ENCODE results near the gene TRMT10B.
"Not testable (repeated sequence)": the region's sequence is repeated elsewhere in the genome, so short reads cannot be mapped to it uniquely, and the experiment has no call there.

TRMT10B gene

GRCh38 chr9:37825174-37825573, 71.6 kb downstream of the TRMT10B start:
- CTCF ChIA-PET; H3K9me3 ChIP-seq (ENCODE audit: control insufficient read depth, insufficient read depth, low read depth, low read length); H3K27ac ChIP-seq (ENCODE audit: extremely low read depth, low read depth, low read length); H3K4me3 ChIP-seq (ENCODE audit: low read depth, low read length); POLR2A ChIA-PET; H3K4me1 ChIP-seq (ENCODE audit: control insufficient read depth, insufficient read depth, low read length): not testable (repeated sequence)
- peaks cover 19 to 51% of the 10 kb centered on the region in 2 experiments for H3K36me3 ChIP-seq (ENCODE audit: control insufficient read depth in 2 of 2, insufficient read depth in 1 of 2, low read length in 2 of 2)
- peak; percentile 73 for TF ChIP-seq ZNF146 (tag by site-specific recombination; IDR thresholded peaks at IDR 0.05)

GRCh38 chr9:37827483-37828165, 74.0 kb downstream of the TRMT10B start:
- ChIA-PET CTCF (no interaction called here), POLR2A (no interaction called here)
- H3K4me1 ChIP-seq (ENCODE audit: control insufficient read depth, insufficient read depth, low read length) = no peaks in the 10 kb centered on the region
- H3K4me3 ChIP-seq (ENCODE audit: low read depth, low read length) = no peak overlapping the region
- H3K36me3 ChIP-seq (ENCODE audit: control insufficient read depth in 2 of 2, insufficient read depth in 1 of 2, low read length in 2 of 2) = peaks cover 14 to 43% of the 10 kb centered on the region in 2 experiments
- H3K9me3 ChIP-seq (ENCODE audit: control insufficient read depth, insufficient read depth, low read depth, low read length) = no peaks in the 10 kb centered on the region
- TF ChIP-seq WT1 (tag by site-specific recombination; IDR thresholded peaks at IDR 0.05) = no peak
- TF ChIP-seq ZNF23 (tag by site-specific recombination; IDR thresholded peaks at IDR 0.05; ENCODE audit: borderline replicate concordance) = no peak
- no peak for TF ChIP-seq ZNF561 (tag by site-specific recombination; IDR thresholded peaks at IDR 0.05; ENCODE audit: borderline replicate concordance)
- no peak for TF ChIP-seq HIC1 (tag by site-specific recombination; IDR thresholded peaks at IDR 0.05)
- TF ChIP-seq ZFP3 (tag by site-specific recombination; IDR thresholded peaks at IDR 0.05; ENCODE audit: low read depth) = no peak
- TF ChIP-seq ZNF433 (tag by site-specific recombination; IDR thresholded peaks at IDR 0.05; ENCODE audit: low read depth) = no peak
- no peak for TF ChIP-seq ZNF621 (tag by site-specific recombination; IDR thresholded peaks at IDR 0.05)
- no peak for TF ChIP-seq PRDM6 (tag by site-specific recombination; IDR thresholded peaks at IDR 0.05)
- no peak for TF ChIP-seq ZSCAN30 (tag by site-specific recombination; IDR thresholded peaks at IDR 0.05)
- no peak for TF ChIP-seq ZBTB20 (tag by site-specific recombination; IDR thresholded peaks at IDR 0.05)
- no peak for TF ChIP-seq SP2 (tag by site-specific recombination; IDR thresholded peaks at IDR 0.05)
- TF ChIP-seq, protein P1, sequence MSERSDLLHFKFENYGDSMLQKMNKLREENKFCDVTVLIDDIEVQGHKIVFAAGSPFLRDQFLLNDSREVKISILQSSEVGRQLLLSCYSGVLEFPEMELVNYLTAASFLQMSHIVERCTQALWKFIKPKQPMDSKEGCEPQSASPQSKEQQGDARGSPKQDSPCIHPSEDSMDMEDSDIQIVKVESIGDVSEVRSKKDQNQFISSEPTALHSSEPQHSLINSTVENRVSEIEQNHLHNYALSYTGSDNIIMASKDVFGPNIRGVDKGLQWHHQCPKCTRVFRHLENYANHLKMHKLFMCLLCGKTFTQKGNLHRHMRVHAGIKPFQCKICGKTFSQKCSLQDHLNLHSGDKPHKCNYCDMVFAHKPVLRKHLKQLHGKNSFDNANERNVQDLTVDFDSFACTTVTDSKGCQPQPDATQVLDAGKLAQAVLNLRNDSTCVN (tag by site-specific recombination; optimal IDR thresholded peaks at IDR 0.05) = no peak
- TF ChIP-seq MEIS1 (CRISPR knock-in tag; IDR thresholded peaks at IDR 0.05; ENCODE audit: borderline replicate concordance) = no peak
- no peak for TF ChIP-seq ZFP37 (tag by site-specific recombination; IDR thresholded peaks at IDR 0.05)
- no peak for TF ChIP-seq GLI2 (tag by site-specific recombination; IDR thresholded peaks at IDR 0.05; ENCODE audit: borderline replicate concordance, low read depth)
- no peak for TF ChIP-seq ZNF223 (tag by site-specific recombination; IDR thresholded peaks at IDR 0.05)
- no peak overlapping the region for H3K27ac ChIP-seq (ENCODE audit: extremely low read depth, low read depth, low read length)
